OCI-LY3 (cell line): ENCODE results near the gene RAPSN.

Experiments
- H2AFZ ChIP-seq: fragments of 200-600, 300-600 bp; shearing (Covaris generic); 2 replicates; pipeline ENCODE4 v1.6.0; 2014; ENCODE audit warnings: antibody characterized with exemption, low read depth, low read length
- H3K27ac ChIP-seq: fragments of 200-600, 300-600 bp; sonication (generic); 2 replicates; pipeline ENCODE4 v1.5.1; 2014; ENCODE audit warnings: mild to moderate bottlenecking, low read length, moderate library complexity, mixed read lengths
- H3K27me3 ChIP-seq: fragments of 200-600, 300-600 bp; sonication (generic); 2 replicates; pipeline ENCODE4 v1.6.1; 2014; ENCODE audit warnings: low read depth, low read length, mixed read lengths
- H3K36me3 ChIP-seq: fragments of 200-600, 300-600 bp; sonication (generic); replicated peaks from 2 replicates; pipeline ENCODE3; 2014; ENCODE audit warnings: low read depth, low read length, mixed read lengths
- H3K4me1 ChIP-seq: fragments of 300-600, 200-600 bp; sonication (generic); 2 replicates; pipeline ENCODE4 v1.6.1; 2014; ENCODE audit warnings: low read length, mixed read lengths
- H3K4me2 ChIP-seq: fragments of 200-600, 300-600 bp; sonication (generic); 2 replicates; pipeline ENCODE4 v1.6.1; 2014; ENCODE audit warnings: low read length, mixed read lengths
- H3K4me3 ChIP-seq: fragments of 300-600, 200-600 bp; sonication (generic); 2 replicates; pipeline ENCODE4 v1.5.1; 2014; ENCODE audit warnings: antibody characterized with exemption, mild to moderate bottlenecking, low read length, moderate library complexity
- H3K79me2 ChIP-seq: fragments of 300-600, 200-600 bp; shearing (Covaris generic); 2 replicates; pipeline ENCODE4 v1.6.1; 2014; ENCODE audit warnings: mild to moderate bottlenecking, low read length, mixed read lengths
- H3K9ac ChIP-seq: fragments of 300-600, 200-600 bp; shearing (Covaris generic); 2 replicates; pipeline ENCODE4 v1.6.0; 2014; ENCODE audit warnings: mild to moderate bottlenecking, low read length, moderate library complexity
- H3K9me3 ChIP-seq: fragments of 200-600, 300-600 bp; shearing (Covaris generic); 2 replicates; pipeline ENCODE4 v1.6.1; 2014; ENCODE audit warnings: low read length, mixed read lengths; ENCODE audit not compliant: insufficient read depth
- H4K20me1 ChIP-seq: fragments of 200-600, 300-600 bp; sonication (generic); 2 replicates; pipeline ENCODE4 v1.6.1; 2016; ENCODE audit warnings: low read length, mixed read lengths; ENCODE audit not compliant: insufficient read depth
- EZH2phosphoT487 ChIP-seq: fragments of 200-600 bp; shearing (Covaris generic); IDR thresholded peaks from 2 replicates; pipeline ENCODE4 v1.6.1; 2018; ENCODE audit warnings: antibody characterized with exemption, mixed run types, low read depth
- TF ChIP-seq, protein P1 (sequence below): fragments of 200-600, 300-600 bp; sonication (generic); IDR thresholded peaks from 2 replicates; pipeline ENCODE4 v1.5.1; 2014; ENCODE audit warnings: antibody characterized with exemption, low read length, low read depth

Gene RAPSN

DNA sequence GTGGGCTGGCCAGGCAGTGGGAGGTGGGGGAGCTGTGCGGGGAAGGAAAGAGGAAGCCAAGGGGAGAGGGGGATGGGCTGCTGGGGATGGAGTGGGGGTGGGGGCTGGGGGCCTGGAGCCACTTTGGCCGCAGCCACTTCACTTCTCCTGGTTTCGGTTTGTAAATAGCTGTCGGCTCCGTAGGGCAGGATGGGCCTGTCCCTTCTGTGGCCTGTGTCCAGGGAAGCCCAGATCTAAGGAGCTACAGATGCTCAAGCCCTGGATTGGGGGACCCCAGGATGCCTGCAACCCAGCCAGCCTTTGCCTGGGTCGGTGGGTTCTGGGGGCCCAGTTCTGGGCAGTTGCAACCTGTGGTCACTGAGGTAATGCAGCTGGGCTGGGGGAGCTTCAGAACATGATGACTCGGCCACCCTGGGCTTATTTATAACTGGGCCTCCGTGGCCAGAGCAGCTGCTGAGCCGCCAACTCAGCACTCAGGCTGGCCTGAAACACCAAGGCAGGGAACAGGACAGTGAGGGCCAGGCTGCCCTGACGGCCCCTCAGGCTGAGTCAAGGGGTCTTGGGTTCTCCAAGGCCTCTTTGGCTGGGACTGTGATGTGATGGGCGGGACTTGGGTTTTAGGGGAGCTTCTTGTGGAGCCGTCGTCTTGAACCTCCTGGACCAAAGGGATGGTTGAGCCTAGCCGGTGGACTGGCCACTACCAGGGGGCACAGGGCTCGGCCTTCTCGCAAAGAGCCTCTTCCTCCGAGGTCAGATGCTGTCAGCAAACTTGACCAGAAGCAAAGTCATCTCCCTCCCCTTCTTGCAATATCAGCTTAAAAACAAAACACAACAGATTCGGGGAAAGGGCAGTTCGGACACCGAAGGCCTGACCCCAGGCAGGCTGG, 55.5 kb downstream of the RAPSN start:
- H4K20me1 ChIP-seq: no peaks in the 10 kb centered on the region
- TF ChIP-seq, protein P1, sequence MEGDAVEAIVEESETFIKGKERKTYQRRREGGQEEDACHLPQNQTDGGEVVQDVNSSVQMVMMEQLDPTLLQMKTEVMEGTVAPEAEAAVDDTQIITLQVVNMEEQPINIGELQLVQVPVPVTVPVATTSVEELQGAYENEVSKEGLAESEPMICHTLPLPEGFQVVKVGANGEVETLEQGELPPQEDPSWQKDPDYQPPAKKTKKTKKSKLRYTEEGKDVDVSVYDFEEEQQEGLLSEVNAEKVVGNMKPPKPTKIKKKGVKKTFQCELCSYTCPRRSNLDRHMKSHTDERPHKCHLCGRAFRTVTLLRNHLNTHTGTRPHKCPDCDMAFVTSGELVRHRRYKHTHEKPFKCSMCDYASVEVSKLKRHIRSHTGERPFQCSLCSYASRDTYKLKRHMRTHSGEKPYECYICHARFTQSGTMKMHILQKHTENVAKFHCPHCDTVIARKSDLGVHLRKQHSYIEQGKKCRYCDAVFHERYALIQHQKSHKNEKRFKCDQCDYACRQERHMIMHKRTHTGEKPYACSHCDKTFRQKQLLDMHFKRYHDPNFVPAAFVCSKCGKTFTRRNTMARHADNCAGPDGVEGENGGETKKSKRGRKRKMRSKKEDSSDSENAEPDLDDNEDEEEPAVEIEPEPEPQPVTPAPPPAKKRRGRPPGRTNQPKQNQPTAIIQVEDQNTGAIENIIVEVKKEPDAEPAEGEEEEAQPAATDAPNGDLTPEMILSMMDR: no peak
- H3K27ac ChIP-seq: no peak overlapping the region
- no peaks in the 10 kb centered on the region for H3K27me3 ChIP-seq
- H3K4me1 ChIP-seq: peaks cover 42% of the 10 kb centered on the region
- no peak overlapping the region for H3K4me2 ChIP-seq
- no peak overlapping the region; the same call in 1 of the 2 replicates for H2AFZ ChIP-seq
- no peaks in the 10 kb centered on the region for H3K36me3 ChIP-seq
- H3K9ac ChIP-seq: no peak overlapping the region
- H3K9me3 ChIP-seq: no peaks in the 10 kb centered on the region
- H3K4me3 ChIP-seq: no peak overlapping the region
- no peaks in the 10 kb centered on the region for H3K79me2 ChIP-seq

DNA sequence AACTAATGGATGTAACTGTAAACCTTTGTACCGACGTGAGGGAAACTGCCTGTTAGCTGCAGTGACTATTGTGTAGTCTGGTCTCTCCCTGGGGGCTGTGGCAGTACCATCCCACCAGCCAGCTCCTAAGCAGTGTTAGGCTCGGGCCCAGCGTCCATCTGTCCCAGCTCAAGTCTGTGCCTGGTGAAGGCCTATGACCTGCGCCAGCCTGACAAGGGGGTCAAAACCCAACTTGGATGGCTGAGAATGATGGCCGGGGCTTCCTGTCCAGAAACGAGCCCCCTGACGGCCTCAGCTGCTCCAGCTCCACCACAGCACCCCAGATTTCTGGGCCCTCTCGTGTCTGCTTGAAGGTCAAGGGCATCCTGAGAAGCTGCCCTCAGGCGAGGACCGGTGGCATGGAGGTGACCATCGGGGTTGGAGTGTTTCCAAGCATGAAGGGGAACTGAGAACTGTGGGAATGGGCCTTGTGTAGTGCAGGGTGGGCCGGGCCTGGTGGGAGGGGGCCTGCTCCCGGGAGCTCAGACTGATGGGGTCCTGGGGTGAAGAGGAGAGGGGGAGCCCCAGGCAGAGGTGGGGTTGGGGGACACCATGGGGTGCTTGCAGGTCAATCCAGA, 56.3 kb downstream of the RAPSN start:
- H3K27ac ChIP-seq: no peak overlapping the region
- H3K79me2 ChIP-seq: no peaks in the 10 kb centered on the region
- no peak for TF ChIP-seq EZH2phosphoT487
- TF ChIP-seq, protein P1: no peak

DNA sequence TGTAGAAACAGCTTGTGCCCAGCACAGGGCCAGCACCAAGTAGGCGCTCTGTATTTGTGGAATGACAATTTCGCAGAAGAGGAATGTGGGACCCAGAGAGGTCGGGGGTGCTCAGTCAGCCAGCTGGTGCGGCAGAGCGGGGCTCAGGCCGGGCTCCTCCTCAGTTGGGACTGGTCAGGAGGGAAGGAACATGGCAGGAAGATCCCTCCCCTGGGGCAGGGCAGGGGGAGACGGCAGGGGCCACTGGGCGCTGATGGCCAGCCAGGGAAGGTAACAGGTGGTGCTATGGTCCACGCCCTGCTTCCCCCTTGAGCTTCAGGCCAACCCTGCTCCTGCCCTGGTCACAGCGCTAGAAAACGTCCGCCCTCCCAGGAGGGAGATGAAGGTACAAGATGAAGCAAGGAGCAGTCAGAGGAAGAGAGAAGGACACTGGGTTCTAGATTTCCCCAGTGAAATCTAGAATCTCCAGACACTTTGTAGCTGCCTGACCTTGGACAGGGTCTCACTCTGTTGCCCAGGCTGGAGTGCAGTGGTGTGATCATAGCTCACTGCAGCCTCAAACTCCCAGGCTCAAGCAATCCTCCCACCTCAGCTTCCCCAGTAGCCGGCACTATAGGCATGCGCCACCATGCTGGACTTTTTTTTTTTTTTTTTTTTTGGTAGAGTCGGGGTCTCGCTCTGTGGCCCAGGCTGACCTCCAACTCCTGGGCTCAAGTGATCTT, 57.1 kb downstream of the RAPSN start:
- peak overlapping the region; percentile 9; the same call in 1 of the 2 replicates for H3K27ac ChIP-seq
- H3K9me3 ChIP-seq: no peaks in the 10 kb centered on the region
- H3K36me3 ChIP-seq: no peaks in the 10 kb centered on the region
- no peaks in the 10 kb centered on the region for H3K27me3 ChIP-seq
- peaks cover 42% of the 10 kb centered on the region for H3K4me1 ChIP-seq
- H3K4me2 ChIP-seq: peak overlapping the region; percentile 11; the same call in 1 of the 2 replicates
- no peak overlapping the region for H2AFZ ChIP-seq
- H4K20me1 ChIP-seq: no peaks in the 10 kb centered on the region
- no peak overlapping the region for H3K4me3 ChIP-seq
- no peaks in the 10 kb centered on the region for H3K79me2 ChIP-seq
- peak overlapping the region; percentile 34; the same call in 1 of the 2 replicates for H3K9ac ChIP-seq
- TF ChIP-seq EZH2phosphoT487: no peak
- TF ChIP-seq, protein P1: no peak

More for the DNA sequence above, 56.3 kb downstream of the RAPSN start:
- Histone ChIP-seq H3K27me3 (no peaks in the 10 kb centered on the region), H3K4me1 (peaks cover 42% of the 10 kb centered on the region), H3K9ac (no peak overlapping the region), H2AFZ (no peak overlapping the region; the same call in 1 of the 2 replicates), H3K36me3 (no peaks in the 10 kb centered on the region), H3K4me2 (no peak overlapping the region), H3K4me3 (no peak overlapping the region), H3K9me3 (no peaks in the 10 kb centered on the region), H4K20me1 (no peaks in the 10 kb centered on the region)
